GM19023 (cell line): ENCODE results near the gene CPT1C.

ENCODE experiments used
- ATAC-seq: cut with Tn5 transposase; IDR thresholded peaks from one replicate; pipeline ENCODE4 v1.9.1; 2021; ENCODE audit warnings: mild to moderate bottlenecking, moderate library complexity; ENCODE audit not compliant: unreplicated experiment

Gene CPT1C

GRCh38 chr19:49660338-49660961 is 30.5 kb upstream of the CPT1C start:
- no peak for ATAC-seq

DNA sequence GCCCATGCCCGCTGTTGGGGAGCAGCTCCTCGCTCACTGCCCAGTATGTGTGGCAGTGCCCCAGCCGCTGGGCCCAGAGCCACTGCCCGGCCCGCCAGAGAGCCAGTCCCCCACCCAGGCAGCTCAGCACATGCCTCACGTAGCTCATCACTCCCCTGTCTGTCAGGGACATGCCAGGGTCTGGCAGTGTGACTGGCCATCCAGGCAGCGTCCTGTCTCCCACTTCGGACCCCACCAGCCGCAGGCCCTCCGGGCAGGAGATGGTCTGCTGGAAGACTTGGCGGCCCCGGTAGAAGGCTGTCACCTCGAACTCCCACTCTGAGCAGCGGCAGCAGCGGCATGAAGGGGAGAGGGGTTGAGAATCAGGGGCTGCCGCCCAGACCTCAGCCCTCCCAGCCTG is 28.9 kb upstream of the CPT1C start:
- ATAC-seq: no peak

GRCh38 chr19:49663224-49663623 is 27.7 kb upstream of the CPT1C start:
- ATAC-seq: no peak

- no peak for ATAC-seq
Measured at GRCh38 chr19:49664171-49665035, 26.5 kb upstream of the CPT1C start.

GRCh38 chr19:49665036-49665350 is 25.9 kb upstream of the CPT1C start:
- no peak for ATAC-seq

DNA sequence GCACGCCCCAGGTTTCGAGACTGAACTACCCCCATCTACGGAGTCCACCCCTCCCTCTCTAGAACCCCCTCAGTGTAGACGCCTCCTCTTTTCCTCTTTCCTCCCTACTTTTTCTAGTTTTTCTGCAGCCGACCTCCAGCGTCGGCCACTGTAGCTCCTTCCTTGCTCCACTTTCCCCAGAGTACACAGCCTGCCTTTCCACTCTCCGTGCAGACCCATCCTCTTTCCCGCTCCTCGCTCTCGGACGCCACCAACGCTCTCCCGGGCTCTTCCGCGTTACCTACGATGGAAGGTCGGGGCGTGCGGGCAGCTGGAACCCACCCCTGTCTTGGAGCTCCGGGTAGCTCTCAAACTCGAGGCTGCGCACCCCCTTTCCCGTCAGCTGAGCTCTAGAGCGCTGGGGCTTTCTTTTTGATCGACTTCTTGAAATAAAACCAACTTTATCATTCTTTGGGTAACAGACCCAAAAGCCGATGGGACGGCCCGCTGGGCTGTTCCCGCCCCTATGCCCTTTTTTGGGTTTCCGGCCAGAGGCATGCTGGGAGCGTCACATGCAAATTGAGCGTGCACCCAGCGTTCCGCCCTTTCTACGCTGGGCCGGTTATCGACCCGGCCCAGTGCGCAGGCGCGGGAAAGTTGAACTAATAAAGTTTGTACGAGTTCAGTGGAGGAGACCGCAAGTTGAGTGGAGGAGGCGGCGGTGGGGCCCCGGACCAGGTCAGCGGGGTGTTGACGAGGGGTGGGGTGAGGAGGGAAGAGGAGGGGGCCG is 25.4 kb upstream of the CPT1C start, which contains the start of the genes BCL2L12 and IRF3:
Gene BCL2L12 (plus strand): TSS at position 583 of the 769 bp plus-strand sequence. CDS start 760 bp downstream, outside the sequence.
Gene IRF3 (minus strand): TSS at position 507 of the 769 bp plus-strand sequence. CDS start 1,019 bp downstream, outside the sequence.
- peak; percentile 82 for ATAC-seq

GRCh38 chr19:49666120-49666444 is 24.8 kb upstream of the CPT1C start:
- no peak for ATAC-seq

DNA sequence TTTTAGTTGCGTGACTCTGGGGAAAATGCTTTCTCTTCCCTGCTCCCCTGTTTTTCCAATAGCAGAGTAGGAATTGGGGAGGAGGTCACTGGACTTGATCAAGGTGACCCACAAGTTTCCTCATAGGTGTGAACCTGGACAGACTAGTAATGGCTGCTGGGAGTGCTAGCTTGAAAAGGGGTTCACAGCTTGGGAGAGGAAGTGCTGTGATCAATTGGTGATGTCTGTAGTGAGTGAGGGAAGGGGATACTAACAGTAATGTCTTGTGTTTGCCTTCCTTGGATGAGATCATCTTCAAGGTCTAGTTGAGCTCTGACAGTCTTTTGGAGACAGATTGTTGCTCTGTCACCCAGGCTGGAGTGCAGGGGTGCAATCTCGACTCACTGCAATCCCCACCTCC is 23.4 kb upstream of the CPT1C start:
- no peak for ATAC-seq

GRCh38 chr19:49669516-49669915 is 21.4 kb upstream of the CPT1C start:
- no peak for ATAC-seq

DNA sequence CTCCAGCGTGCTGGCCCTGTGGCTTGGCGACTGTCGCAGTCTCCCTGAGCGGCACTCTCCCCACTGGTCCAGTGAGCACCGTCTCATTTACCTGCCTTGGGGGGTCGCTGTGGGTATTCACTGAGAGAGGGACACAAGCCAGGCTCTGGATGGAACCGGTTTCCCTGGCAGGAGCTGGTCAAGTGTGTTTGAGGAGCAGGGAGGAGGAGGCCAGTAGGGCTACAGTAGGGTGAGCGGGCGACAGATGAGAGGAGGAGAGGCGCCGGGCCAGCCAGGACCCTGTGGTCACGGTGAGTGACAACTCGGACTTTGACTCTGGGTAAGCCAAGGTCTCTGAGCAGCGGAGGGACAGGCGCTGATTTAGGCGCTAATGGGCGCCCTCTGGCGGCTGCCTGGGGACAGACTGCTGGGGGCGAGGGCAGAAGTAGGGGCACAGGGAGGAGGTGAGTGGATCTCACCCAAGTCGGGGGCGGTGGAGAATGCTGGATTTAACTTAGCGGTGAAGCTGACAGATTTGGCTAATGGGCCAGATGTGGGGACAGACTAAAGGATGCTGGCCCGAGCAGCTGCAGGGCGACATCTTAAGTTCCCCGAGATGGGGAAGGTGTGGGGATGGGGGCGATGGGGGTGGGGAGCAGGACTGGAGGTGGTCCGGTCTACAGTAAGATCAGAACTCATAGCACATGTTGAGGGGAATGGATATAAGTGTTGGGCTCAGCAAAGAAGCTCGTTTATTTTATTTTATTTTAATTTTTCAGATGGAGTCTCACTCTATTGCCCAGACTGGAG is 18.6 kb upstream of the CPT1C start:
- no peak for ATAC-seq

DNA sequence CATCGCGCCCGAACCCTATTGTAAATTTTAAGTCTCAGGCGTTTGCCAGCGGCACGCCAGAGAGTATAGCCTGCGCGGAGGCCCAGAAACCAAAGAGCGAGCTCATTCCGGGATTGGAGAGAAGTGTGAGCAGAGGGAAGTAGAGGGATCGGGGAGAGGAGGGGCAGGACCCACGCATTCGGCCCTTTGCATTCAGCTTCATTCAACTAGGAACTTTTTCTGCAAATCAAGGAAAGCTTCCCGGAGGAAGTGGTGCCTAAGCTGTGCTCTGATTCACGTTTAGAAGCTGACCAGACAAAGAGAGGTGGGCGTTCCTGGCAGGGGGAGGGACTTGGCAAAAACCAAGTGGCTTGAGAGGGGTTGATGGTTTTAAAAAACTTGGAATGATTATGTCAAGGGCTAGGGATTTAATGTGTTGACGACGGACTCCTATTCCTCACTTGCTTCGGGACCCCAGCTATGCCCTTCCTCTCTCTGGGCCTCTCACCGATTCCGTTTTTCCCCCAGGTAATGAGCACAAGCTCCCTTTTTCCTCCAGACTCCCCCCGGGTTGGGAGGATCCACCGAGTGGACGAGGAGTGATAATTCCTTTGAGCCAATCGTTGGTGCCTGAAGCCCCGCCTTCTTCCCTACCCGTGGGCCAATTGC is 14.7 kb upstream of the CPT1C start:
- ATAC-seq: no peak

GRCh38 chr19:49676784-49677230 is 14.1 kb upstream of the CPT1C start:
- peak; percentile 69 for ATAC-seq

- no peak for ATAC-seq
Measured at GRCh38 chr19:49677231-49677900, 13.6 kb upstream of the CPT1C start, which contains the start of gene PRMT1. PRMT1 (plus strand) TSS chr19:49677271; CDS start chr19:49677281, 10 bp downstream.

DNA sequence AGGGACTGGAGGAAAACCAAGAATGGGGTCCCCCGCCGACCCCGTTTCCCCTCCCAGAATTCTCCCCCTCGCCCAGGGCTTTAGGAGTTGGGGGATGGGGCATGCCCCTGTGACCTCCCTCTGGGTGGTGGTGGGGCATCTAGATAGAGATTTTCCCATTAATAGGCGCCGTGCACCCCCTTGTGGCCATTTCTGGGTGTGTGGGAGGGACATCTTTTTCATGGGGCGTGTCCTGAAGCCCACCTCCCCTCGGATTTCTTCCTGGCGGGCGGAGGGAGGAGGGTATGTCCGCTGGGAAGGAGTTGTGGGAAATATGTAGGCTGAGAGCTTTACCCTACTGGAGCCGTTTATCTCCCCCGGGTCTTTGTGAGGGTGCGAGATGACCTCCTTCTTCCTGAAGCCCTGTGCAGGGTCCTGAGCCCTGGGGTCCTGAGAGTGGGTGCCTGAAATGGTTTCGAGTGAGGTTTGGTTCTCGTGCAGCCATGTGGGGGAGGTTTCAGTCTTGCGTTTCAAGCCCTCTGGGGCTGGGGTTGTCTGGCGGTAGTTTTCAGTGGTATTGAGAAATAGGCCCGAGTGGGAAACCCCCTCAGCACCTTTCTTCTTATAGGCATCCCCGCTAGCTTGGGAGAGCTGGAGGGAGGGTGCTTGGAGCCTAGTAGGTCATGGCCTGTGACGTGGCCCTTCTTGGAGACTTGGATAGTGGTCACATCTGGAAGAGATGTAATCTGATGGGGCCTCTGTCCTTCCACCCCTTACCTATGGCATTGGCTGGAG is 12.8 kb upstream of the CPT1C start:
- no peak for ATAC-seq

DNA sequence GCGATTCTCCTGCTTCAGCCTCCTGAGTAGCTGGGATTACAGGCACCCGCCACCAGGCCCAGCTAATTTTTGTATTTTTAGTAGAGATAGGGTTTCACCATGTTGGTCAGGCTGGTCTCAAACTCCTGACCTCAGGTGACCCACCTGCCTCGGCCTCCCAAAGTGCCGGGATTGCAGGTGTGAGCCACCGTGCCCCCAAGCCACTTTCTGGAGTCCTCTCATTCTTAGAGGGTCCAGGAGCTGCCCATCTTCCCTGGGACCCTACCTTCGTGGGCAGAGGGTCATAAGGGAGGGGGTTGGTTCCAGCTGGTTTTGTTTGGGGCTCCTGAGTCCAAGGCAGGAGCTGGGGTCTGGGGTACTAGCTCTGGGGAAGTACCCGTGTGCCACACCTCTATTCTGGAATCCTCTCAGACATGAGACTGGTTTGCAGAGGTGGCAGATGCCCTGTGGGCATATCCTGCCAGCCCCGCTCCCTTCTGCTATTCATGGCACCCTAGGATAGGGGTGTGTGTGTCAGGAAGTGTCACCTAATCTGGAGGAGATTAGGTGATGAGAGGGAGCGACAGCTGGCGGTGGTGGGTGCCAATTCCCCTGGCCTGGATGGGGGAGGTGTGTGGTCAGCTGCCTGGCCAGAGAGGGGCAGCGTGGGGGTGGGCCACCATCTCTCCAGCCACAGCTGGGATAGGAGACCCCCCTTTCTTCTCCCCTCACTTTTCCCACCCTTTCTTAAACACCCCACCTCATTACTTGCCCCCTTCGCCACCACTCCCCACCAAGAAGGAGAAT is 11.7 kb upstream of the CPT1C start:
- no peak for ATAC-seq

- ATAC-seq: no peak
Measured at GRCh38 chr19:49679771-49680413, 11.0 kb upstream of the CPT1C start.
